K562 (cell line): Measurements from ENCODE around the gene MRPL54. TPM values are rescaled to one million over a fixed set of nuclear protein-coding genes. Genes with fewer than 3 reads are reported as not detected.

Source experiments
- ATAC-seq: fragments of 200-7000 bp; cut with Tn5 transposase; 3 replicates; pipeline ENCODE4 v1.9.1; 2020; ENCODE audit warnings: moderate library complexity
- BruUV-seq: library from RNA; stranded (reverse); fragments of 400-500 nt; replicated peaks from 2 replicates; lab custom pipeline; 2021; lab: Mats Ljungman, UMichigan
- CTCF ChIA-PET: fragments of 300-600 bp; formaldehyde crosslinking; extraction: SDS; loops from one replicate; lab custom pipeline; 2021; ENCODE audit warnings: low intra/inter-chr PET ratio; lab: Yijun Ruan, JAX
- POLR2A ChIA-PET: fragments of 300-600, 350-650 bp; sonication (Branson Sonifier 250); formaldehyde crosslinking; extraction: SDS; loops from one replicate; lab custom pipeline; 2021; ENCODE audit warnings: antibody characterized with exemption, inconsistent platforms; lab: Yijun Ruan, JAX
- DNase-seq, 4 experiments: peaks; one replicate each; pipeline versions ENCODE4 v3.0.0 to v3.0.0-alpha.2; 2011 to 2018; ENCODE audit warnings: low spot score in 3 of 4, mixed read lengths in 3 of 4; ENCODE audit errors: extremely low read depth in 1 of 4
- FAIRE-seq: peaks from 2 replicates; lab custom pipeline; 2011; peaks lifted over from hg19 to GRCh38; lab: Jason Lieb, UNC
- H2AFZ ChIP-seq: 2 replicates; pipeline ENCODE4 v1.6.0; 2011; ENCODE audit warnings: low read depth, low read length, control low read depth, inconsistent platforms
- H3K27ac ChIP-seq: fragments of 200-600 bp; 3 replicates; pipeline ENCODE4 v1.8.0; 2011; ENCODE audit warnings: low read depth, mild to moderate bottlenecking, control low read depth, inconsistent platforms, low read length, moderate library complexity, mixed read lengths; ENCODE audit errors: extremely low read depth
- H3K27me3 ChIP-seq, 2 experiments: fragments of 300-600 bp in 1 of 2; 2 replicates in 1 of 2; 3 replicates in 1 of 2; pipeline versions ENCODE4 v1.6.0 to v1.8.0; 2011; ENCODE audit warnings: inconsistent platforms in 2 of 2, low read length in 2 of 2, mild to moderate bottlenecking in 1 of 2, mixed read lengths in 1 of 2, moderate library complexity in 1 of 2; ENCODE audit not compliant: control insufficient read depth in 2 of 2, insufficient read depth in 2 of 2
- H3K36me3 ChIP-seq: fragments of 300-600 bp; 3 replicates; pipeline ENCODE4 v1.8.0; 2011; ENCODE audit warnings: mild to moderate bottlenecking, low read length, inconsistent platforms; ENCODE audit not compliant: control insufficient read depth, insufficient read depth
- H3K4me1 ChIP-seq, 2 experiments: fragments of 200-600 bp in 1 of 2; replicated peaks in 1 of 2; 2 replicates in 1 of 2; 3 replicates in 1 of 2; pipeline versions ENCODE4 v1.5.1 to v1.8.0; 2011; ENCODE audit warnings: inconsistent platforms in 2 of 2, low read length in 2 of 2, mild to moderate bottlenecking in 1 of 2, mixed read lengths in 1 of 2, moderate library complexity in 1 of 2; ENCODE audit not compliant: control insufficient read depth in 2 of 2, insufficient read depth in 2 of 2
- H3K4me2 ChIP-seq: 2 replicates; pipeline ENCODE4 v1.6.1; 2011; ENCODE audit warnings: low read length, control low read depth, inconsistent platforms, mixed read lengths; ENCODE audit not compliant: insufficient read depth
- H3K4me3 ChIP-seq: fragments of 200-600 bp; sonication (generic), shearing (Covaris generic); 2 replicates; pipeline ENCODE4 v1.5.1; 2016; ENCODE audit warnings: control low read depth, inconsistent platforms
- H3K79me2 ChIP-seq: fragments of 200-600 bp; 3 replicates; pipeline ENCODE4 v1.8.0; 2011; ENCODE audit warnings: low read length, inconsistent platforms; ENCODE audit not compliant: control insufficient read depth, insufficient read depth
- H3K9ac ChIP-seq, 2 experiments: 2 replicates each; pipeline versions ENCODE4 v1.6.0 to v1.6.1; 2011; ENCODE audit warnings: low read depth in 2 of 2, low read length in 2 of 2, control low read depth in 1 of 2, inconsistent platforms in 1 of 2, mild to moderate bottlenecking in 1 of 2, mixed read lengths in 1 of 2; ENCODE audit not compliant: insufficient read depth in 1 of 2
- H3K9me1 ChIP-seq: one replicate; pipeline ENCODE4 v1.6.0; 2011; ENCODE audit warnings: inconsistent platforms, mild to moderate bottlenecking, low read length, moderate library complexity; ENCODE audit not compliant: control insufficient read depth, insufficient read depth
- H3K9me3 ChIP-seq: replicated peaks from 2 replicates; pipeline ENCODE4 v1.5.1; 2011; ENCODE audit warnings: low read depth, low read length, inconsistent platforms; ENCODE audit not compliant: control insufficient read depth, insufficient read depth
- H4K20me1 ChIP-seq: replicated peaks from 2 replicates; pipeline ENCODE4 v1.6.1; 2011; ENCODE audit warnings: low read length, inconsistent platforms, mixed read lengths; ENCODE audit not compliant: control insufficient read depth, insufficient read depth
- CTBP1 ChIP-seq: fragments of 450-650 bp; IDR thresholded peaks from 2 replicates; pipeline ENCODE4 v1.6.1; 2016; ENCODE audit warnings: borderline replicate concordance
- EGR1 ChIP-seq: fragments of 450-650 bp; conservative IDR thresholded peaks from 2 replicates; pipeline ENCODE4 v1.6.1; 2017; ENCODE audit warnings: mild to moderate bottlenecking
- ETV6 ChIP-seq, 3 experiments: fragments of 150-350 bp in 1 of 3; sonication (generic) in 1 of 3; formaldehyde crosslinking in 1 of 3; IDR thresholded peaks; 2 replicates each; pipeline versions ENCODE4 v1.6.1 to v1.8.0; 2014 to 2022; ENCODE audit warnings: borderline replicate concordance in 2 of 3, low read depth in 2 of 3, antibody characterized with exemption in 1 of 3, low read length in 1 of 3, mild to moderate bottlenecking in 1 of 3, missing genetic modification reagents in 1 of 3
- FOXJ3 ChIP-seq: sonication (generic); formaldehyde crosslinking; IDR thresholded peaks from 2 replicates; pipeline ENCODE4 v1.4.0; 2020; ENCODE audit warnings: mild to moderate bottlenecking, missing genetic modification reagents
- IFI16 ChIP-seq: fragments of 250-450 bp; sonication (Bioruptor Pico); IDR thresholded peaks from 2 replicates; pipeline ENCODE4 v2.1.2; 2022; ENCODE audit warnings: mild to moderate bottlenecking, inconsistent platforms
- KDM1A ChIP-seq, 2 experiments: fragments of 450-650 bp; IDR thresholded peaks; 2 replicates each; pipeline ENCODE4 v1.6.1; 2016; ENCODE audit warnings: mild to moderate bottlenecking in 2 of 2
- MCM5 ChIP-seq: fragments of 450-650 bp; IDR thresholded peaks from 2 replicates; pipeline ENCODE4 v1.6.1; 2016; ENCODE audit warnings: low read depth
- NELFE ChIP-seq: IDR thresholded peaks from 2 replicates; pipeline ENCODE4 v1.6.1; 2011; ENCODE audit warnings: mild to moderate bottlenecking; ENCODE audit not compliant: insufficient read depth, insufficient read length
- PBX2 ChIP-seq, 2 experiments: IDR thresholded peaks in 1 of 2; conservative IDR thresholded peaks in 1 of 2; 2 replicates each; pipeline ENCODE4 v1.6.1; 2016; ENCODE audit warnings: low read depth in 2 of 2, mild to moderate bottlenecking in 1 of 2, missing compliant biosample characterization in 1 of 2, missing genetic modification characterization in 1 of 2, moderate library complexity in 1 of 2
- RFX1 ChIP-seq: fragments of 450-650 bp; IDR thresholded peaks from 2 replicates; pipeline ENCODE4 v1.6.1; 2016; ENCODE audit warnings: mild to moderate bottlenecking, moderate library complexity
- RHOXF2B ChIP-seq: fragments of 250-450 bp; sonication (Bioruptor Pico); conservative IDR thresholded peaks from 2 replicates; pipeline ENCODE4 v1.5.1; 2021
- SAFB2 ChIP-seq: fragments of 200-400 bp; formaldehyde crosslinking; IDR thresholded peaks from 2 replicates; pipeline ENCODE4 v1.6.1; 2018; ENCODE audit warnings: borderline replicate concordance, low read length, low read depth, moderate library complexity; ENCODE audit not compliant: severe bottlenecking
- SIRT6 ChIP-seq: IDR thresholded peaks from one replicate; pipeline ENCODE4 v1.6.1; 2012; ENCODE audit warnings: low read depth, mild to moderate bottlenecking, control low read depth, inconsistent platforms, low read length, moderate library complexity
- SUPT5H ChIP-seq: fragments of 450-650 bp; IDR thresholded peaks from 2 replicates; pipeline ENCODE4 v1.6.1; 2016
- TEAD1 ChIP-seq, 2 experiments: fragments of 450-650 bp in 1 of 2; sonication (generic) in 1 of 2; formaldehyde crosslinking; IDR thresholded peaks; 2 replicates each; pipeline versions ENCODE4 v1.4.0 to v1.8.0; 2020 to 2022; ENCODE audit warnings: mild to moderate bottlenecking in 2 of 2, missing genetic modification reagents in 1 of 2
- WGBS: fragments of 100-300 bp; shearing (Covaris generic); methylation state at CpG from one replicate; pipeline ENCODE4 v1.1.6; 2016; ENCODE audit warnings: low coverage, mixed read lengths; ENCODE audit not compliant: insufficient coverage; ENCODE audit errors: missing lambda C conversion rate; 5-methylcytosine and 5-hydroxymethylcytosine counted together
- in situ Hi-C: fragments of 300-500 bp; cut with MboI; formaldehyde crosslinking; loops from 4 replicates; pipeline ENCODE4 v1.15.0; 2018; ENCODE audit warnings: inconsistent platforms, mixed read lengths
- intact Hi-C: fragments of 100-400 bp; cut with micrococcal nuclease; formaldehyde crosslinking; loops from 2 replicates; pipeline ENCODE4 v1.14.2; 2022
- polyA plus RNA-seq, 8 experiments: library from polyadenylated mRNA; depleted of rRNA in 4 of 8; stranded (reverse) in 5 of 8; unstranded in 3 of 8; fragments of >200 nt; fragmentation: Nextera tagmentation in 2 of 8; fragmentation: Illumina TruSeq in 1 of 8; extraction: Ambion mirVana in 2 of 8; extraction: Trizol in 1 of 8; gene quantifications; 2 replicates each; pipeline versions ENCODE4 v1.2.1 to v1.2.3, GENCODE V29; 2011 to 2014; ENCODE audit warnings: inconsistent platforms in 1 of 8, missing spikeins in 1 of 8
- total RNA-seq, 7 experiments: library from RNA; depleted of rRNA in 6 of 7; stranded (reverse); fragments of >200 nt in 6 of 7; fragmentation: Illumina TruSeq in 2 of 7; extraction: Trizol in 2 of 7; gene quantifications; 2 replicates each; pipeline versions ENCODE4 v1.2.1 to v1.2.3, GENCODE V29; 2011 to 2021; ENCODE audit warnings: low replicate concordance in 1 of 7
- TF ChIP-seq, protein P1 (sequence below): fragments of 250-450 bp; sonication (Bioruptor Pico); IDR thresholded peaks from 2 replicates; pipeline ENCODE4 v1.8.0; 2021; ENCODE audit warnings: moderate library complexity, mild to moderate bottlenecking, inconsistent platforms
- TF ChIP-seq, protein P2 (sequence below): sonication (generic); formaldehyde crosslinking; IDR thresholded peaks from 2 replicates; pipeline ENCODE4 v1.8.1; 2023; ENCODE audit warnings: mild to moderate bottlenecking, missing genetic modification reagents, moderate library complexity

The MRPL54 gene
- total and polyA plus RNA-seq, 9 of the 15 experiments (the other 6 are each of a cell fraction or from before 2014, with no cell fraction given), result 3.5 to 120 (median 56.9) TPM

- no peaks in the 10 kb centered on the region for H3K9me3 ChIP-seq
- ATAC-seq, result peak; percentile 63; the same call in 2 of the 3 replicates
- H3K4me1 ChIP-seq, result peaks cover 0 to 23% of the 10 kb centered on the region in 2 experiments; a peak in 3 of 5 replicates
- no peak overlapping the region for H2AFZ ChIP-seq
- peaks cover 20 to 33% of the 10 kb centered on the region in 2 experiments; a peak in 4 of 5 replicates for H3K27me3 ChIP-seq
- TF ChIP-seq MCM5, result no peak
- TF ChIP-seq RHOXF2B, result no peak
- no peak for TF ChIP-seq SUPT5H
- TF ChIP-seq SIRT6, result no peak
- TF ChIP-seq NELFE, result no peak
- peak; percentile 84 for TF ChIP-seq RFX1
- no peak for TF ChIP-seq IFI16 (CRISPR knock-in tag)
- peak; percentile 73 for TF ChIP-seq EGR1
- TF ChIP-seq, protein P1, sequence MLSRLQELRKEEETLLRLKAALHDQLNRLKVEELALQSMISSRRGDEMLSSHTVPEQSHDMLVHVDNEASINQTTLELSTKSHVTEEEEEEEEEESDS (CRISPR knock-in tag), result no peak
- TF ChIP-seq SAFB2, result no peak
- peak in 1 of 2 experiments; percentile 45; a peak in 1 of 4 replicates for TF ChIP-seq TEAD1 (CRISPR knock-in tag; IDR thresholded peaks at IDR 0.05)
- TF ChIP-seq PBX2 (CRISPR knock-in tag; IDR thresholded peaks at IDR 0.05; ENCODE audit: low read depth), result no peak
- no peak for TF ChIP-seq PBX2 (tag; conservative IDR thresholded peaks at IDR 0.05; ENCODE audit: low read depth)
- no peak for TF ChIP-seq FOXJ3 (CRISPR knock-in tag)
- TF ChIP-seq, protein P2, sequence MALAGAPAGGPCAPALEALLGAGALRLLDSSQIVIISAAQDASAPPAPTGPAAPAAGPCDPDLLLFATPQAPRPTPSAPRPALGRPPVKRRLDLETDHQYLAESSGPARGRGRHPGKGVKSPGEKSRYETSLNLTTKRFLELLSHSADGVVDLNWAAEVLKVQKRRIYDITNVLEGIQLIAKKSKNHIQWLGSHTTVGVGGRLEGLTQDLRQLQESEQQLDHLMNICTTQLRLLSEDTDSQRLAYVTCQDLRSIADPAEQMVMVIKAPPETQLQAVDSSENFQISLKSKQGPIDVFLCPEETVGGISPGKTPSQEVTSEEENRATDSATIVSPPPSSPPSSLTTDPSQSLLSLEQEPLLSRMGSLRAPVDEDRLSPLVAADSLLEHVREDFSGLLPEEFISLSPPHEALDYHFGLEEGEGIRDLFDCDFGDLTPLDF (CRISPR knock-in tag), result no peak
- peak; percentile 66; the same call in 1 of the 2 replicates for TF ChIP-seq CTBP1
- no peak for TF ChIP-seq ETV6 (IDR thresholded peaks at IDR 0.05; ENCODE audit: borderline replicate concordance in 1 of 2, low read depth in 2 of 2, low read length in 1 of 2)
- TF ChIP-seq ETV6 (CRISPR knock-in tag; IDR thresholded peaks at IDR 0.05; ENCODE audit: borderline replicate concordance), result no peak
- TF ChIP-seq KDM1A (IDR thresholded peaks at IDR 0.05), result peak in 1 of 2 experiments; percentile 27; a peak in 1 of 4 replicates
- no peak for FAIRE-seq
- no peaks in the 10 kb centered on the region for H3K79me2 ChIP-seq
- no peak overlapping the region for H3K4me3 ChIP-seq
- intact Hi-C loops (no loop called here), in situ Hi-C loops (no loop called here)
- 11% methylated on average over 42 of the region's 46 CpGs for WGBS
- peak in 3 of 4 experiments; percentile 38 to 56 (median 53) for DNase-seq
- H4K20me1 ChIP-seq, result no peaks in the 10 kb centered on the region
- no peak overlapping the region for H3K4me2 ChIP-seq
- ChIA-PET CTCF (no interaction called here), POLR2A (interaction anchor here (0.6 kb wide), 1 partner anchor 104 kb away, joined by 4 read pairs; no protein-coding TSS in a partner anchor)
- no peak overlapping the region for H3K9ac ChIP-seq
- no peak overlapping the region for H3K27ac ChIP-seq
- BruUV-seq, result no TSS peak
- no peaks in the 10 kb centered on the region for H3K36me3 ChIP-seq
- H3K9me1 ChIP-seq, result no peaks in the 10 kb centered on the region
Measured at GRCh38 chr19:3801412-3802096, 39.1 kb downstream of the MRPL54 start.
